Smooth muscle cell (in vitro differentiated cells): ENCODE measurements around the gene TMEM191C. TPM values are rescaled to one million over a fixed set of nuclear protein-coding genes. Genes with fewer than 3 reads are reported as not detected.
"Not testable (repeated sequence)": the region's sequence is repeated elsewhere in the genome, so short reads cannot be mapped to it uniquely, and the experiment has no call there.

ENCODE experiments used
- DNase-seq: peaks from one replicate; lab custom pipeline; 2025; ENCODE audit not compliant: unreplicated experiment; lab: John Stamatoyannopoulos, UW
- H2AFZ ChIP-seq: fragments of 200-600 bp; sonication (generic); 2 replicates; pipeline ENCODE4 v1.6.0; 2016; ENCODE audit warnings: antibody characterized with exemption, low read depth, mild to moderate bottlenecking
- H3F3A ChIP-seq: fragments of 200-600 bp; sonication (generic); 2 replicates; pipeline ENCODE4 v1.6.0; 2017; ENCODE audit warnings: antibody characterized with exemption, low read depth
- H3K27ac ChIP-seq: fragments of 200-600 bp; sonication (generic); 2 replicates; pipeline ENCODE4 v1.5.1; 2016; ENCODE audit warnings: low read depth, mild to moderate bottlenecking
- H3K27me3 ChIP-seq: fragments of 200-600 bp; sonication (generic); 2 replicates; pipeline ENCODE4 v1.6.1; 2016; ENCODE audit warnings: low read depth, mild to moderate bottlenecking
- H3K36me3 ChIP-seq: fragments of 200-600 bp; sonication (generic); 2 replicates; pipeline ENCODE4 v1.5.1; 2016; ENCODE audit warnings: low read depth
- H3K4me1 ChIP-seq: fragments of 200-600 bp; sonication (generic); 2 replicates; pipeline ENCODE4 v1.5.1; 2016; ENCODE audit warnings: low read depth
- H3K4me2 ChIP-seq: fragments of 200-600 bp; sonication (generic); 2 replicates; pipeline ENCODE4 v1.6.0; 2016; ENCODE audit warnings: mild to moderate bottlenecking
- H3K4me3 ChIP-seq: fragments of 200-600 bp; sonication (generic); 2 replicates; pipeline ENCODE4 v1.5.1; 2016; ENCODE audit warnings: mild to moderate bottlenecking
- H3K79me2 ChIP-seq: fragments of 200-600 bp; sonication (generic); 2 replicates; pipeline ENCODE4 v1.6.0; 2016; ENCODE audit warnings: low read depth, mild to moderate bottlenecking
- H3K9ac ChIP-seq: fragments of 200-600 bp; sonication (generic); 2 replicates; pipeline ENCODE4 v1.6.0; 2016; ENCODE audit warnings: low read depth
- H3K9me3 ChIP-seq: fragments of 200-600 bp; sonication (generic); replicated peaks from 2 replicates; pipeline ENCODE4 v1.5.1; 2016; ENCODE audit warnings: low read depth
- H4K20me1 ChIP-seq: fragments of 200-600 bp; sonication (generic); 2 replicates; pipeline ENCODE4 v1.6.0; 2016; ENCODE audit warnings: low read depth
- CTCF ChIP-seq: fragments of 200-600 bp; sonication (generic); IDR thresholded peaks from 2 replicates; pipeline ENCODE4 v1.5.1; 2017; ENCODE audit warnings: borderline replicate concordance, mild to moderate bottlenecking, antibody characterized with exemption; ENCODE audit not compliant: insufficient read depth, poor library complexity, severe bottlenecking
- WGBS: methylation state at CpG from one replicate; pipeline ENCODE4 v1.1.7; 2016; ENCODE audit warnings: low lambda C conversion rate; 5-methylcytosine and 5-hydroxymethylcytosine counted together
- polyA plus RNA-seq: library from polyadenylated mRNA; unstranded; fragments of >200 nt; fragmentation: Nextera tagmentation; extraction: Ambion mirVana; gene quantifications from 2 replicates; pipeline ENCODE4 v1.2.1, GENCODE V29; 2016
- total RNA-seq: library from RNA; depleted of rRNA; stranded (reverse); fragments of >200 nt; gene quantifications from 2 replicates; pipeline ENCODE4 v1.2.3, GENCODE V29; 2014

TMEM191C gene
- total and polyA plus RNA-seq, 2 experiments from 2014 or later = 1.4 to 3.2 TPM

GRCh38 chr22:21450320-21450831 is 16.8 kb upstream of the TMEM191C start:
- no peaks in the 10 kb centered on the region for H3F3A ChIP-seq
- H3K79me2 ChIP-seq = no peaks in the 10 kb centered on the region
- H3K4me3 ChIP-seq = no peak overlapping the region
- DNase-seq = no peak
- 88% methylated on average over 19 of the region's 19 CpGs for WGBS
- no peak overlapping the region for H2AFZ ChIP-seq
- H3K4me2 ChIP-seq = no peak overlapping the region
- TF ChIP-seq CTCF = no peak
- H3K9ac ChIP-seq = no peak overlapping the region
- no peaks in the 10 kb centered on the region for H3K9me3 ChIP-seq
- H3K36me3 ChIP-seq = no peaks in the 10 kb centered on the region
- H3K27me3 ChIP-seq = no peaks in the 10 kb centered on the region
- no peaks in the 10 kb centered on the region for H3K4me1 ChIP-seq
- H4K20me1 ChIP-seq = peaks cover 63% of the 10 kb centered on the region
- H3K27ac ChIP-seq = no peak overlapping the region

- H3K4me2 ChIP-seq = no peak overlapping the region
- H3K9me3 ChIP-seq = no peaks in the 10 kb centered on the region
- peaks cover 58% of the 10 kb centered on the region for H4K20me1 ChIP-seq
- no peaks in the 10 kb centered on the region for H3K36me3 ChIP-seq
- H2AFZ ChIP-seq = no peak overlapping the region
- no peaks in the 10 kb centered on the region for H3K27me3 ChIP-seq
- no peaks in the 10 kb centered on the region for H3F3A ChIP-seq
- no peak overlapping the region for H3K27ac ChIP-seq
- no peaks in the 10 kb centered on the region for H3K79me2 ChIP-seq
- H3K9ac ChIP-seq = no peak overlapping the region
- no peak for DNase-seq
- H3K4me1 ChIP-seq = no peaks in the 10 kb centered on the region
- no peak for TF ChIP-seq CTCF
- no peak overlapping the region for H3K4me3 ChIP-seq
- WGBS = 93% methylated on average over 9 of the region's 9 CpGs
Measured at GRCh38 chr22:21450858-21451353, 16.3 kb upstream of the TMEM191C start.

- no peak overlapping the region for H3K9ac ChIP-seq
Measured at GRCh38 chr22:21451545-21452520, 15.4 kb upstream of the TMEM191C start.

GRCh38 chr22:21452666-21453065 is 14.5 kb upstream of the TMEM191C start:
- H3K4me3 ChIP-seq, H3K9me3 ChIP-seq, H3K4me1 ChIP-seq, H3K27me3 ChIP-seq, H3K4me2 ChIP-seq, H3F3A ChIP-seq, H3K79me2 ChIP-seq, H3K9ac ChIP-seq, DNase-seq, H2AFZ ChIP-seq, H3K27ac ChIP-seq, H3K36me3 ChIP-seq: not testable (repeated sequence)
- peaks cover 41% of the 10 kb centered on the region for H4K20me1 ChIP-seq
- 90% methylated on average over 4 of the region's 4 CpGs for WGBS

More at GRCh38 chr22:21451545-21452520, 15.4 kb upstream of the TMEM191C start:
- no peak for TF ChIP-seq CTCF
- Histone ChIP-seq H3K36me3 (no peaks in the 10 kb centered on the region), H3K27ac (no peak overlapping the region), H3K79me2 (no peaks in the 10 kb centered on the region), H3K4me3 (no peak overlapping the region), H3K4me1 (no peaks in the 10 kb centered on the region), H3F3A (no peaks in the 10 kb centered on the region), H3K4me2 (no peak overlapping the region), H3K9me3 (no peaks in the 10 kb centered on the region), H3K27me3 (no peaks in the 10 kb centered on the region), H4K20me1 (peaks cover 49% of the 10 kb centered on the region), H2AFZ (no peak overlapping the region)
- DNase-seq = no peak
- 93% methylated on average over 7 of the region's 7 CpGs for WGBS

- not testable (repeated sequence) for H3K4me1 ChIP-seq, H3K9ac ChIP-seq, H3K4me3 ChIP-seq, H3K36me3 ChIP-seq, H3K27ac ChIP-seq, H3K27me3 ChIP-seq, DNase-seq, H3F3A ChIP-seq, H3K79me2 ChIP-seq, H3K4me2 ChIP-seq, H2AFZ ChIP-seq, H3K9me3 ChIP-seq
- 95% methylated on average over 9 of the region's 9 CpGs for WGBS
- H4K20me1 ChIP-seq = peaks cover 18% of the 10 kb centered on the region
Measured at GRCh38 chr22:21454998-21455333, 12.2 kb upstream of the TMEM191C start.
